GM21717 (cell line): ENCODE results near the gene BIRC2.
A peak's percentile ranks its signal among the peaks of the same experiment; 100 is the strongest.
"Not testable (repeated sequence)": the region's sequence is repeated elsewhere in the genome, so short reads cannot be mapped to it uniquely, and the experiment has no call there.

Source experiments
- ATAC-seq: cut with Tn5 transposase; IDR thresholded peaks from one replicate; pipeline ENCODE4 v1.9.1; 2021; ENCODE audit warnings: mild to moderate bottlenecking, moderate library complexity; ENCODE audit not compliant: unreplicated experiment

The BIRC2 gene

DNA sequence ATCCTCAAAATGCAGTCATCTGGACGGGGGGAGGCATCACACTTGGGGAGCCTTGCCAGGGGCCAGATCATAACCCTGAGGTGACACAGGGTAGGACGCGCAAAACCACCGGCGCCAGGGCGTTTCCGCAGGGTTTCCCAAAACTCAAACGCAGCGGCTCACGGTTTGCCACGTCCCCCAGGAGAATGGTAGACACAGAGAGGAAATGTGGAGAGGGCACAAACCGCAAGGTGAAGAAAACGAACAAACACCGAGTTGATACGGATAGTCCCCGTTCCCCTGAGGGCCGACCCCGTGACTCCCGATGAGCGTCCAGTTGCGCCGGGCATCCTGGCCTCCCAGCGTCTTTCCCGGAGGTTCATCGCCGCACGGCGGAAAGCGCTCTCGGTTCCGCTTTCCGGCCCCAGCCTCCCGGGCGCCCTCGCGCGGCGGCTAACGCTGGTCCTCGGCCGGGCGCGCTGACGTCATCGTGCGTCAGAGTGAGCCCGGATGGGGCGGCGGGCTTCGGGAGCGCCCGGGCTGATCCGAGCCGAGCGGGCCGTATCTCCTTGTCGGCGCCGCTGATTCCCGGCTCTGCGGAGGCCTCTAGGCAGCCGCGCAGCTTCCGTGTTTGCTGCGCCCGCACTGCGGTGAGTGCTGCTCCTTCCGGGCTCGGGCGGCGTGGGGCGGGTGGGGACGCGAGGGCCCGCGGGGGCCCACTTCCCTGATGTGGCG, at the start of gene BIRC2:
TSS of gene BIRC2 (plus strand) at position 467 of the 714 bp plus-strand sequence. CDS start 2,641 bp downstream, outside the sequence.
- peak; percentile 72 for ATAC-seq

DNA sequence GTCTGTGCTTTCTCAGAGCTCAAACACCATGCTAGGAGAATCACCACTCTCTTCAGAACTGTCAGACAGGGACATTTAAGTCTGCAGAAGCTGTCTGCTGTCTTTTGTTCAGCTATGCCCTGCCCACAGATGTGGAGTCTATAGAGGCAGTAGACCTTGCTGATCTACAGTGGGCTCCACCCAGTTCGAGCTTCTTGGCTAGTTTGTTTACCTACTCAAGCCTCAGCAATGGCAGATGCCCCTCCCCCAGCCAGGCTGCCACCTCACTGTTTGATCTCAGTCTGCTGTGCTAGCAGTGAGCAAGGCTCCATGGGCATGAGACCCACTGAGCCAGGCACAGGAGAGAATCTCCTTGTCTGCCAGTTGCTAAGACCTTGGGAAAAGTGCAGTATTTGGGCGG, 46.2 kb upstream of the BIRC2 start:
- ATAC-seq, result not testable (repeated sequence)

DNA sequence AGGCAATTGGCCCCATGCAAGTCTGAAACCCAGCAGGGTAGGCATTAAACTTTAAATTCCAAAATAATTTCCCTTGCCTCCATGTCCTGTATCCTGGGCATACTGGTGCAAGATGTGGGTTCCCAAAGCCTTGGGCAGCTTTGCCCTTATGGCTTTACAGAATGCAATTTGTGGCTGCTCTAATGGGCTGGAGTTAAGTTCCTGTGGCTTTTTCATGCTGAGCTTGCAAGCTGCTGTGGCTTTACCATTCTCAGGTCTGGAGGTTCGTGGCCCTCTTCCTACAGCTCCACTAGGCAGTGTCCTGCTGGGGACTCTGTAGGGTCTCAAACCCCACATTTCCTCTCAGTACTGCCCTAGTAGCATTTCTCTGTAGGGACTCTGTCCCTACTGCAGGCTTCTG, 44.8 kb upstream of the BIRC2 start:
- ATAC-seq, result no peak

DNA sequence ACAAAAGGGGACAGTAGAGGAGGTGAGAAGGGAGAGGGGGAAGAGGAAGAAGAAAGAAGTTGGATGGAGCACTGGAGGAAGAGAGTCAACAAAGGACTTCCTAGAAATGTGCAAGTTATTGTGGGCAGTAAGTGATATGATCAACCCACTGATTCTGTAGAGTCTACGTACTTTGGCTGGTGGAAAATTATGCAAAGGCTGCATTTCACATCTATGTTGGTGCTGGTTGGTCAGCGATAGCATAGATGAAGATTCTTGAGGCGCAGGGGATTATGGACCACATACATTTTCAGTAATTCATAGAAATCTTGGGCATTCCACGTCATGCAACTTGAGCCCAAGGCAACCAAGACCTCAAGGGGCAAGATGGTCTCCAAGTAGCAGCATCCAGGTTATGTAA, 42.3 kb upstream of the BIRC2 start:
- ATAC-seq, result no peak

DNA sequence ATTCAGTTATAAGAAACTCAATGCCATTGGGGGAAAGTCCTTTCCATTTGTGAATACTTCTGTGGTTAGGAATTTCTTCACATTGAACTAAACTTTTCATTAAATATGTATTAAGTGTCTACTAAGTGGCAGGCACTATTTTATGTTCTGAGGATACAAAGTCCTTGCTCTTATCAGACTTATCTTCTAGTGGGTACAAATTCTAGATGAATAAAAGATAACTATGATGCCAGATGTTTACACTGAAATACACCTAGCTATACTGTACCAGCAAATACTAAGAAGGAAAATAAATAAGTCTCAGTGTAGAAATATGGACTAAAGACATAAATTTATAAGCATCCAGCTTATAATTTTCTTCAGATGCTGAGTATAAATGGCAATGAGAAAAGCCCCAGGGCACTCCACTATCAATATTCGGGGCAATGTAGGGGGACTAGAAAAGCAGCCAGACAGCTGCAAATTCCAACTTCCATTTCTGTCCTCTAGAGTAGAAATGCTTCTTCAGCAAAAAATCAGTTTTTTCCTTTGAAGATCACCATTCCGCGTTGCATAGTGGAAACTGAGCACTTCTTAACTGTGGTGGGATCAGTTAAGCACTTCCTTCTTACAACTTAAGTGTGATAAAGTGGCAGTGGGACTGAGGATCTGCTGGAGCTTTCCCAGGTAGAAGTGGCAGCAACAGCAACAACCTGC, 41.5 kb upstream of the BIRC2 start:
- ATAC-seq, result no peak

DNA sequence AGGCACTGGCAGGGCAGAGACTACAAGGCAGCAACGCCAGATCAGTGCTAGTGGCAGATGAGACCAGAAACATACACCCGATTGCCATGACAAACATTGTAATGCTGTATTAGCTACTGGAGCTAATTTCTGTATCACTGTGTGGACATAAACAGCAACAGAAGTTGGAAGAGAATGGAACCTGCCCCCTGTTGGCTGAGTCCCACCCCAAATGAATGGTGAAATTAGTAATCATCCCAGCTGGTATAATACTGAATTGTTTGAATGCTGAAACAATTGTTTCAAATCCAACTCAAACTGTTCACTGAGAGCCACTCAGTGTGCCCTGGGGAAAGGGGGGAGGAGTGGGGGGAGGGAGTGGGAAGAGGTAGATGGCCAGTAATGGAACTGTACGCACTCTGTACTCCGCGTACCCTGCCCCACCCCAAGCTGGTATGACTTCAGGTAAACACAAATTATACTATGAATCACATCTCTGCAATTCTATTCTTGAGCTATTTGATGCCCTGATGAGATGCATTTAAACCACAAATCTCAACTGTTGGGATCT, 40.9 kb upstream of the BIRC2 start:
- no peak for ATAC-seq

DNA sequence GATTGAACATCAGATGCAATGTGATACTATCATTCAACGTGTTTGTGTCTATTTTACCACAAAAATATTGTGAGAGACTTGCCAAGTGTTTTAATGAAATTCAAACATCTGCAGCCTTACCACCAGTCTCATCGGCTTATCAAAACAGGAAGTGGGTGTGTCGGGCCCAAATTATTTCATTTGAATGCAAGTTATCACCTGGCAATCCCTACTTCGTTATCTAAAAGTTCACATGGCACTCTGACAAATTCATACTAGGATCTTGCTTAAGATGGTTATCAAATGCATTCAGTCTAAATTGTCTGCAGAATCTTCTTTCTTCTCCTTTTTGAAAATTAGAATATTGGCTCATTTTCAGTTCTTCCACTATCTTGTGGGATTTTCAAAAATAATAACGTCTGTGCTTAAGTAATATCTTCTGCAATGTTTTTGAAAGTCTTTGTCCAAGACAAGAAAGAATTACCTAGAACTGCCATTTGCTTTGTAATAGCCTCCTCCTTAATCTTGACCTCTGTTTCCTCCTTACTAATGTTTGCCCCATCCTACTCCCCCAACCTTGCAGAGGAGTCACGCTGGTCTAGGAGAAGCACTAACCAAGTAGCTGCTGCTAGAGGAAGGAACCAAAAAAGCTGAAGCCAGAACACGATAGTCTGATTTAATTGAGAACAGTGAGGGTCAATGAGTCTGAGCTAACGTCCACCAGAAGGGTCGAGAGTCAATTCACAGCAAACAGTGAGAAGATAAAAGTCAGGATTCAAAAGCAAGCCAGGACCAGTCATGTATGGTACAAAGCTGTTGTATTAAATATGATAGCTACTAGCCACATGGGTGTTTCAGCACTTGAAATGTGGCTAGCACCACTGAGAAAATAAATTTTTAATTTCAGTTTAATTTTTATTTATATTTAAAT, 39.9 kb upstream of the BIRC2 start:
- no peak for ATAC-seq

DNA sequence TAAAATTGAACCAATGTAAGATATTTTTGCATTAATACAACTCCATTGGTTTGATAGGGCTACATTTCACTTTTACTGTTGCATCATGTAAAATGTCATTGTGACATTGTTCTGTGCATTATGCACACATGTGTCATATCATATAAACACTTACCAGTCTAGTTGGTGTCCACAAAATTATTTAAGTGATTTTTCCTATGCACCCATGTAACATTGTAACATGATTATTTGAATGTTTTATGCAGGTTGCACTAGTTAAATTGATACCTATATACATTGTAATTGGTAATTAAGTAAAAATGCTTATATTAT, 39.3 kb upstream of the BIRC2 start:
- no peak for ATAC-seq

DNA sequence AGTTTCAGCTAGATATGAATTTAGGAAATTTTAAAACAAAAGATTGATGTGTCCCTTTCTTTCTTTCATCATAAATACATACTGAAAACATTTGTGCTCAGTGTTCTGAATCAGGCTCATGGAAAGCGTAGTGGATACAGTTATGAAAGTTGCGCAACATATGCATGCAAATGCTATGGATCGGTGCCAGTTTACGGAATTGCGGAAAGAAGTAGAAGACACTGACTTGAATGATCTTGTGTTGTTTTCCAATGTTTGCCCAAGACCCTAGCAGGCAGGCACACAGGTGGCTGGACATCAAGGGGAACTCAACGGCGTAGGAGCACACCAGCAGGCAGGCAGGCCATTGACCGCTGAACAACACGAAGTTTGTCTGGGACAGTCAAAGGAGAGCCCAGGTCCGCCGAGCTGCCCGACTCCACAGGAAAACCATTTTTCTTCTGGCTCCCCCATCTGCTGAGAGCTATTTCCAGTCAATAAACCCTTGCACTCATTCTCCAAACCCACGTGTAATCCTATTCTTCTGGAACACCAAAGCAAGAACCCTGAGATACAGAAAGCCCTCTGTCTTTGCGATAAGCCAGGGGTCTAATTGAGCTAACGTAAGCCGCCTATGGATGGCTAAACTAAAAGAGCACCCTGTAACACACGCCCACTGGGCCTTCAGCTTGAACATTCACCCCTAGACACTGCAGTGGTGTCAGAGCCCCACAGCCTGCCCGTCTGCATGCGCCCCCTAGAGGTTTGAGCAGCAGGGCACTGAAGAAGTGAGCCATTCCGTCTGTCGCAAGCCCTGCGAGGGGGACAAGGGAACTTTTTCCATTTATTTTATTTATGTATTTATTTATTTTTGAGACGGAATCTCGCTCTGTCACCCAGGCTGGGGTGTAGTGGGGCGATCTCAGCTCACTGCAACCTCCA, 37.1 kb upstream of the BIRC2 start:
- ATAC-seq, result no peak

DNA sequence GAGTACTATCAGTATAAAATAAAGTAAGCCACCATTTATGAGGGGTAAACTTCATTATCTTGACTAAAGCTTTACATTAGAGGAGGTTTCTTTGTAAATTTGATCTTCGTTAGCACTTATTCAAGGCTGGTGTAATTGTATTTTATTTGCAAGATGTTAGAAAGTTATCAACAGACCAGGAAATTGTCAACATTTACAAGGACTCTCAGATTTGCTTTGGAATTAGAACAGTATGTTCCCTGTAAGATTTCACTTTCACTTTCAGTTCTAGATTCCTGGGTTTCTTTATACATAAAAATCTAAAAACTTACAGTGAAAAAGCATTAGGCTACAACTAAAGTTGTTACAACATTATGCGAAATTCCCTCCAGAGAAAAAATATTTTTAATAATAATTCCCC, 34.3 kb upstream of the BIRC2 start:
- no peak for ATAC-seq

DNA sequence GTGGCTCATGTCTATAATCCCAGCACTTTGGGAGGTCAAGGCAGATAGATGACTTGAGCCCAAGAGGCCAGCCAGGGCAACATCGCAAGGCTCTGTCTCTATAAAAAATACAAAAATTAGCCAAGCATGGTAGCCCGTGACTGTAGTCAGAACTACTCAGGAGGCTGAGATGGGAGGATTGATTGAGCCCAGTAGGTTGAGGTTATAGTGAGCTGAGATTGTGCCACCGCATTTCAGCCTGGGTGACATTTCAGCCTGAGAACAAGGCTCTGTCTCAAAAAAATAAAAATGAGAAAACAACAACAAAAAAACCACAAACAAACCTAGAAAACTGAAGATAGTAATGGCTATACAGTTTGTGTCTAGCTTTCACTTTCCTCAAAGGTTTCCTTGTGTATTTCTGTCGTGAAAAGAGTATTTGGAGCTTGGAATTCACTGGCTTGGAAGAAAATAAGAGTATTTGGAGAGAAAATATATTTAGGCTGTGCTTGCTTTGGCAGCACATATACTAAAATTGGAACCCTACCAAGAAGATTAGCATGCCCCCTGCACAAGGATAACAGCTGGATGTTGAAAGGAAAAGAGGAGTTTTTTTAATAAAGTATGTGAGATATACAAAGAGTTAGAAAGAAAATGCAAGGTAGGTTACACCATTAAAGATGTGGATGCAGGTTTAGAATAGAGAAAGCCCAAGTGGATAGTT, 33.6 kb upstream of the BIRC2 start:
- ATAC-seq, result no peak

DNA sequence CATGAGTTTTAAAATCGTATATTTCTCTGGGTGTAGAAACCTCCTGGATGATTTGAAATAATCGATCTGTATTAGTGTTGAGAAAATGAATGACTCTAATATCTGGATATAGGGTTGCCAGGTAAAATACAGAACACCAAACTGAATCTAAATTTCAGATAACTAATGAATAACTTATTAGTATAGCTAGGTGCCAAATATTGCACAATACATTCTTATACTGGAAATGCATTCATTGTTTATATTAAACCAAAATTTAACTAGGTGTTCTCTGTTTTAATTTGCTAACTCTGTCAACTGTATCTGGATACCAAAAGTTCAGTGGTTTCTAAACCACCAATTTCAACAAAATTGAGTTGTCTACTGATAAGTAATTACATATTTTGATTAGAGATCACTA, 32.2 kb upstream of the BIRC2 start:
- no peak for ATAC-seq

DNA sequence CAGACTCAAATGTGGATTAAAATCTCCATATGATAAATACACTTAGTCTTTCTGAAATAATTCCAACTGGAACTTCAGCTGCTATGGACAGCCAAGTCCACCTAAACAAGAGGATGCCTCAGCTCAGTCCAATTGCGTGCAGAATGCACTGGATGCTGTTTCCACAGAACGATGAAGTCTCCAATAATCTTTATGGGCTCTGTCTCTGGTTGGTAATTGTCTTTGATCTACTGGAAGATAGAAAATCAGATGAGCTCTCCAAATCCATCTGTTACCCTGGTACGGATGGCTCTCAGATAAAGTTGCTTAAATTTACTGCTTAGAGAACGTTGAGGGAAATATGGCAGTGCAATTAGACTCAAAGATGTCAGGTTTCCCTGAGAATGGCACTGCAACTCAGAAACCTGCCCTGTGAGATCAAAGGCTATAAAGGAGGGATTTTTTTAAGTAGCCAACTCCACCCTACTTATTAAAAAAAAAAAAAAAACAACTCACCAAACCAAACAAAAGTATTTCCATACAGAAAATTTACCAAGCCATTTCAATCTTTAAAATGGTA, 30.6 kb upstream of the BIRC2 start:
- no peak for ATAC-seq

DNA sequence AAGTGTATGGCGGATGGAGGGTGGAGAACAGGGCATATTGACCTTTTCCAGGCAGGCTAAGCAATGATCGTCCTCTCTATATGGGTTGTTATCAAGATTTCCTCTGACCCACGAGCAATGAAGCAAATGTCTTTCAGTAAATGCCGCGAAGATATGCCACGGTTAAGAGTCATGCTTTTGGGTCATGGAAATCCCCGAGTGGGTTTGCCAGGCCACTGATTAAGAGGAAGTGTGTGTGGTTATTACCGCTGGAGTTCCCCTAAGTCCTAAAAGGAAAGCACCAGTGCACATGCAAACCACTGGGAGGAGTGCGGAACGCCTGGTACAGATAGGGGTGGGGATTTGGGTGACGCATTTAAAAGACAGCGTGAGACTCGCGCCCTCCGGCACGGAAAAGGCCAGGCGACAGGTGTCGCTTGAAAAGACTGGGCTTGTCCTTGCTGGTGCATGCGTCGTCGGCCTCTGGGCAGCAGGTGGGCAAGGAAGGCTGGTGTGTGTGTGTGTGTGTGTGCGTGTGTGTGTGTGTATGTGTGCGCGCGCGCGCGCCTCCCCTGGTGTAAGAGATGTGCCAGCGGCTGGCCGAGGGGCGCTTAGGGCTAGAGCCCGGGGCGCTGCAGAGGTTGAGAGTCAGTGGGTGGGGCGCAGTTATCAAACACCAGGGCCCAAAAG, 29.8 kb upstream of the BIRC2 start, which contains the start of gene BIRC3:
TSS of gene BIRC3 (plus strand) at position 386 of the 669 bp plus-strand sequence. CDS start 7,026 bp downstream, outside the sequence.
- ATAC-seq, result peak; percentile 87

DNA sequence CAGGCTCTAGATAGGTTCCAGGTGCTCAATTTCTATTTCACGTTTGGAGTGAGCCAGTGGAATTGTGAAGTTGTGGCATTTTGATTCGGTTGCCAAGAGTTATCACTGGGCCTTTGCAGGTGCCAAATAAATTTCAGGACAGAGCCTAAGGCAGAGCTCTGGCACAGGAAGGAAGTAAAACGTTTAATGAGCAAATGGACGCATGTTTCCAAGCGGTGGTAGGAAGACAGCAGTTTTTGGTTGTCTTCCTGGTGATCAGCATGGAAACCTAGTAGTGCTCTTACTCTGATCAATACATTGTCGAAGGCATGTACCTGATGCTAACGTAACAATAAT, 29.3 kb upstream of the BIRC2 start:
- no peak for ATAC-seq

DNA sequence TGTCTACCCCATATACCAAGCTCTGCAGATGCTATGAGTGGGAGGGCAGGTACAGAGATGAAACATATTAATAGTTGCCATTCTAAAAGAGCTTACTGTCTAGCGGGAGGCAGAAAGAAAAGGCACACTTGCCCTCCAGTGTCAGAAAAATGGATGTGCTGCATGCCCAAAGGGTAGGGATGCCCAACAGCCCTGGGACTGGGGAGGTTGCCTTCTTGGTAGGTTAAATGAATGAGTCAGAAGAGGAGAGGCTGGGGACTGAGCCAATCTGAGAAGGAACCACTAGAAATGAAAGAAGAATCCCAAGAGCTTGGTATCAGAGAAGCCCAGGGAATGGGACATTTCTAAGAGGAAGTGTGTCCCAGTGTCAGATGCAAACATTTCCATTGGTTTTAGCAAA, 28.5 kb upstream of the BIRC2 start:
- no peak for ATAC-seq

DNA sequence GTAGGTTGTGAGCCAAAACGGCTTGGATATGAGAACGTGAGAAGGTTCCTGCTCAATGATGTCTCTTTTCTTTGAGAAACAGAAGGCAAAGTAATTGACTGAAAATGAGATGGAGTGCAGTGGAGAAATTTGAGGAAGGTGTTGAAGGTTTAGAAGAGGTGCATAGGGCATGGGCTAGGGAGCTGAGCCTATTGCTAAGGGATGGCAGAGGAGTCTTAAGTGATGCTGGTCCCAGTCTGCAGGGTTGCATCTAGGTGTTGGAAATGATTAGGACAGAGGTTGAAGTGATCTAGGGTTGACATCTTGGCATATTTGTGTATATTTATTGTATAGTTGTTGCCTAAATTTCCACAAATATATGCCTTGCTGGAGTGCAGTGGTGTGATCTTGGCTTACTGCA, 27.5 kb upstream of the BIRC2 start:
- no peak for ATAC-seq

DNA sequence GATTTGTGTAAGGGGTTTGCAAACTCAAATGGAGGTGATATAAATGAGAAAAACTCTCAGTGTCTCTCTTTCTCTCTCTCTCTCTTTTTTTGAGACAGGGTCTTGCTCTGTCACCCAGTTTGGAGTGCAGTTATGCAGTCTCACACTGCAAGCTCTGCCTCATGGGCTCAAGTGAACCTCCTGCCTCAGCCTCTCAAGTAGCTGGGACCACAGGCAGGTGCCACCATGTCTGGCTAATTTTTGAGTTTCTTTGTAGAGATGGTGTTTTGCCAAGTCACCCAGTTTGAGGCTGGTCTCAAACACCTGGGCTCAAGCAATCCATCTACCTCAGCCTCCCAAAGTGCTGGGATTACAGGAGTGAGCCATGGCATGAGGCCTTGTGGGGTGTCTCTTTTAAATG, 26.8 kb upstream of the BIRC2 start:
- ATAC-seq, result no peak

DNA sequence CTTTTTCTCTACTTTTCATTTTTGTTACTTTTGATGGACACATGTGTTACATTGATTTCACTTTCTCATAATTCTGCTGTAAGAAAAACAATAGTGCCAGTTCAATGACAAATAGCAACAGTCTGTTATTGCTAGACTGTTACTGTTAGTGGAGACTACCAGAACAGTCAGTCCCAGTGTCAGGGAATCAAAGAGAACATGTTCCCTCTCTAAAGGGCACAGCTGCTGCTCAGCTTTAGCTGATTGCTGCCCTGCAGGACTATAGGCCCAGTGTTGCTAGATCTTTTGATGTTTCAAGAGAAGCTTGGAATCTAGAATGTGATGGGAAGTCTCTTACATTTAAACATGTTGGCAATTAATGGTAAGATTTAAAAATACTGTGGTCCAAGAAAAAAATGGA, 26.3 kb upstream of the BIRC2 start:
- no peak for ATAC-seq
